ENCODE measurements around the gene ADTRP.
"Not testable (repeated sequence)": the region's sequence is repeated elsewhere in the genome, so short reads cannot be mapped to it uniquely, and the experiment has no call there.

Gene ADTRP

DNA sequence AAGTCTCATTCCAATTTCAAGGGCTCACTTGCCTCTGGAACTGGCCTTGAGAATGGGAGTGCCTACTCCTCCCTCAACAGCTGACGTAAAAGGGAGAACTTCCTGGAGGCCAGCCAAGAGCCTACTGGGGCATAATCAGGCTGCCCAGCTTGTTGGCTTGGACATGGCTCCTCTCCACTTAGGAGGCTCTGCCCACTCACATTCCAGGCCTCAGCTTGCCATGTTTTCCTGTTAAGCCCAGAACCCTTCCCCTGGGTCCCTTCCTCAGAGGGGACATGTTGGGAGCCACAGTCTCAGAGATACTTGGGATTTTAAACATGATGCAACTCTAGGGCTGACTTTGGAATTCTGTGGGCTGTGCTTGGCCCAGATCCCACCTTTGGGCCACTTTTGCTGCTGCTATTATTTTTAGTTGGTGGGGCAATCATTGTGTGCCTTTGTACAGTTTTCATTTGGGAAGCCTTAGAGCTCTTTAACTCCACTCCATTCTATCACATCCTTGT, 31.5 kb upstream of the ADTRP start:
- peaks cover 27% of the 10 kb centered on the region for H3K4me1 Mint-ChIP-seq
- no peak overlapping the region for H3K27ac Mint-ChIP-seq
- peaks cover 2% of the 10 kb centered on the region for H3K36me3 Mint-ChIP-seq
- H3K9me3 Mint-ChIP-seq, result no peaks in the 10 kb centered on the region
- H3K4me3 Mint-ChIP-seq, result no peak overlapping the region
- no peaks in the 10 kb centered on the region for H3K27me3 Mint-ChIP-seq

DNA sequence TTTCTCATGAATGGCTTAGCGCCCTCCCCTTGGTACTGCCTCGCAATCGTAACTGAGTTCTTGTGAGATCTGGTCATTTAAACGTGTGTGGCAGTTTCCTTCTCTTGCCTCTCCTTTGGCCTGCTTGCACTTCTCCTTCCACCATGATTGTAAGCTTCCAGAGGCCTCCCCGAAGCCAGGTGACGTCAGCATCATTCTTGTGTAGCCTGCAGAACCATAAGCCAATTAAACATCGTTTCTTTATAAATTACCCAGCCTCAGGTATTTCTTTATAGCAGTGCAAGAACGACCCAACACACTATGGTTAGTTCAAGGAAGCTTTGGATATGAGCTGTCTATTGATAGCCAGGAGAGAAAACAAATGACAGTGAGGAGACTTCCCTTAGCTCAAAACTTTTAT, 29.5 kb upstream of the ADTRP start:
- no peaks in the 10 kb centered on the region for H3K27me3 Mint-ChIP-seq
- H3K4me3 Mint-ChIP-seq, result no peak overlapping the region
- H3K4me1 Mint-ChIP-seq, result peaks cover 27% of the 10 kb centered on the region
- no peak overlapping the region for H3K27ac Mint-ChIP-seq
- H3K9me3 Mint-ChIP-seq, result no peaks in the 10 kb centered on the region
- peaks cover 2% of the 10 kb centered on the region for H3K36me3 Mint-ChIP-seq

DNA sequence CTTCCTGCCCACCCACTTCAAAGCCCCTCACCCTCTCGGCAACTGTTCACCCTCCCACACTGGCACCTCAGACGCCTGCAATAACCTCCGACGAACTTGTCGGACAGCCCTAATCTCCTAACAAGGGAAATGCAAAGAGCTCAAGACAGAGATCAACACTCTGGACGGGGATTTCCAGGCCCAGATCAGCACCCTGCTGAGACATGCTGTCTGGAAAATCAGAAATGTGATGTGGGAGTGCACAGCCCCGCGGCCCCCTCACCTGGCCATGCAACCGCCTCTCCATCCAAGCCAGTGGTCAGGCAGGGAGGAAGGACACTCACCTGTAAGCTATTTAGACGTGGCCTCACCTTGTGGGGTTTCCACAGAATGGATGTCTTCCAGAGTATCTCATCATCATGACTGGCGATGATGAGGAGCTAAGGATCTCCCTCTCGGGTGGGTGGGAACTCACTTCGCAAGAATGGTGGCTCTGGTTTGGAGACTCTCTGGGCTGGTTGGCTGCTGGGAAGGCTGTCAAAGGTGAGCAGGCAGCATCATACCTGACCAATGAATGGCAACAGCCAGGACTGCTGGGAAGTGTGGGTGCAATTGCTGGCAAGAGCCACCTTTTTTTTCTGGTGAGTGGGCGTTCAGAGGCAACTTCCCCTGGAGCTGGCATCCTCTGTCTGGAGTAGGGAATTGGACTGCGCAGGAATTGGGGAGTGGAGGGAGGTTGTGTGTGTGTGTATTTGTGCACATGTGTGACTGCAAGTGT, 28.1 kb upstream of the ADTRP start:
- Mint-ChIP-seq H3K27ac (peak overlapping the region; percentile 0), H3K9me3 (no peaks in the 10 kb centered on the region), H3K4me1 (peaks cover 25% of the 10 kb centered on the region), H3K4me3 (peak overlapping the region; percentile 47), H3K27me3 (no peaks in the 10 kb centered on the region), H3K36me3 (peaks cover 2% of the 10 kb centered on the region)

DNA sequence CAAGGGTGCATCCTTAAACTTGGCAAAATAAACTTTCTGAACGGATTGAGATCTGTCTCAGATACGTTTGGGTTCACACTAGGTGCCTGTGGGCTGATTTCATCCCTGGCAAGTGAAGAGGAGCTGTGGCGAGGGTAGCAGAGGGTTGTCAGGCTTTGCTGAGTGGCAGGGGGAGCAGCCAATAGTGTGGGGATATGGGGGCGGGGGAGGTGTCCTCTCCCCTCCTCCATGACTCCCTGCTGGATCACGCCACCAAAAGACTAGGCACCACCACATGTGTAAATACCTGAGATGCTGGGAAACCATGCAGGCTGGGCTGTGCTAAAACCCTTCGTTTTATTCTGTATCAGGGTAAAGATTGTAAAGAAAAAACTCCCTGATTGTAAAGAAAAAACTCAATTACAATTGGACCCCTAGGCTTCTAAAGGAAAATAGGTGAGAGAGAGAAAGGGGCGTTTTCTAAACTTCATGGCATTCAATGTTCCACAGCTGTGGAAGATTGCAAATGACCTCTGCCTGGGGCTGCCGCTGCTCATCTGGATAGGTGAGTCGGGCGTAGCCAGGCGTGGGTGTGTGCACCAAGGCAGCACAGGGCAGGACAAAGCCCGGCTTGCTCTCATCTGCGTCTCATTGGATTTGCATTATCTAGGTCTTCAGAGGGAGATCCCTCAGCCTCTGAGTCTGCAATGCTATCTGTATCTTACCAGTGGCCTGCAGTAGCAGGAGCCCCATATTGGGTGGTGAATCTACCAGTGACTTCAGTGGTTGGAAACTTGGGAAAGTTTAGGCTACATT, 26.9 kb upstream of the ADTRP start:
- Mint-ChIP-seq H3K4me3 (no peak overlapping the region), H3K36me3 (peaks cover 2% of the 10 kb centered on the region), H3K27ac (no peak overlapping the region), H3K4me1 (peaks cover 18% of the 10 kb centered on the region), H3K27me3 (no peaks in the 10 kb centered on the region), H3K9me3 (no peaks in the 10 kb centered on the region)

DNA sequence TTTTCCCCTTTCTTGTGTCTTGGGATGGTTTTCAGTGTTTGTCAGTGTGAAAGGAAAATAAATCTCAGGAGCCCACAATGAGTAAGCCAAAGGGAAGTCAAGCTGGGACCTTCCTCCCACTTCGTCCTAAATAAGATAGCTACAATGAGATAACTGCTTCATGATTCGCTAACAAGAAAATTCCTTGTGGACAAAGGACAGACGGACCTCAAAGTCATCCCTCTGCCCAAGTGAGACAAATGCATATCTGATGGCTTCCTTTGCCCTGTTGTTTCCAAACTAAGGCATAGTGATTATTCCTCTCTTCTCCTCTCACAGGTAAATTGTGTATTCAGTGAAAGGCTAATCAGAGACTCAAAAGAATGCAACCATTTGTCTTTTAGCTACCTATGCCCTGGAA, 26.1 kb upstream of the ADTRP start:
- Mint-ChIP-seq H3K4me3 (no peak overlapping the region), H3K4me1 (peaks cover 18% of the 10 kb centered on the region), H3K27ac (no peak overlapping the region), H3K36me3 (peaks cover 2% of the 10 kb centered on the region), H3K27me3 (no peaks in the 10 kb centered on the region), H3K9me3 (no peaks in the 10 kb centered on the region)

DNA sequence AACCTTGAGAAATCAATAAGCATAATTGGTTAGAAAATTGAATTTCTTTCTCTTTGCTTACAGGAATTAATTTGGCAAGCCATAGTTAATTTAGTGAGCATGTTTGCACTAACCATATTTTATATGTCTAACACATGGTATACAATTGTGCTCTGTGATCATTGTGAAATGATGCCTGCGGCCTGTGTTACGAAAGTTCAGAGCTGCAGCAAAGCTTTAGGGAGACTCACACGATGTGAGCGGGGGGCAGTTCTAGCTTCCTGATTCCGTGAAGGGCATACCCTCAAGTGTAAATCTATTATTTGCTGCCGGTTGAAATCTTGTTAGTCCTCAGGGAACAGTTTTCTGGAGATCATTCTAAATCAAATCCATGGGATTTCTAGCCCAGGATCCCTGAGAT, 25.5 kb upstream of the ADTRP start:
- H3K36me3 Mint-ChIP-seq, result peaks cover 2% of the 10 kb centered on the region
- H3K27ac Mint-ChIP-seq, result no peak overlapping the region
- H3K4me3 Mint-ChIP-seq, result no peak overlapping the region
- H3K27me3 Mint-ChIP-seq, result no peaks in the 10 kb centered on the region
- H3K9me3 Mint-ChIP-seq, result no peaks in the 10 kb centered on the region
- H3K4me1 Mint-ChIP-seq, result peaks cover 18% of the 10 kb centered on the region

DNA sequence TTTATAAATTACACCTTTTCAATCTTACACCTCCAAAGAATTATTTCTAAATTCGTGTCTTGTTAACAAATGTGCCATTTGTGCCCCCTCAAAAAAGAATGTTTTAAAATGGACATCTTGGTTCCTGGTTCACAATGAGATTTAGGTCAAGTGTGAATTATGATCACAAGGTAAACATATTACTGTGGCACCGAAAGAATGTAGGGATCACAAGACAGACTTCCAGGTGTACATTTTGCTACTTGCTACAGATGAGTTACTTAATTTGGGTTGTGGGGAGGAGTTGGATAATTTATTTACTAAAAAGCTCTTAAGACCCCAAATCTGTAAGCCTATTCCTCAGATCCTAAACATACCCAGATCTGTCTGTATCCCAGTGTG, 25.0 kb upstream of the ADTRP start:
- Mint-ChIP-seq H3K27ac (no peak overlapping the region), H3K4me1 (peaks cover 18% of the 10 kb centered on the region), H3K27me3 (no peaks in the 10 kb centered on the region), H3K4me3 (no peak overlapping the region), H3K36me3 (no peaks in the 10 kb centered on the region), H3K9me3 (no peaks in the 10 kb centered on the region)

DNA sequence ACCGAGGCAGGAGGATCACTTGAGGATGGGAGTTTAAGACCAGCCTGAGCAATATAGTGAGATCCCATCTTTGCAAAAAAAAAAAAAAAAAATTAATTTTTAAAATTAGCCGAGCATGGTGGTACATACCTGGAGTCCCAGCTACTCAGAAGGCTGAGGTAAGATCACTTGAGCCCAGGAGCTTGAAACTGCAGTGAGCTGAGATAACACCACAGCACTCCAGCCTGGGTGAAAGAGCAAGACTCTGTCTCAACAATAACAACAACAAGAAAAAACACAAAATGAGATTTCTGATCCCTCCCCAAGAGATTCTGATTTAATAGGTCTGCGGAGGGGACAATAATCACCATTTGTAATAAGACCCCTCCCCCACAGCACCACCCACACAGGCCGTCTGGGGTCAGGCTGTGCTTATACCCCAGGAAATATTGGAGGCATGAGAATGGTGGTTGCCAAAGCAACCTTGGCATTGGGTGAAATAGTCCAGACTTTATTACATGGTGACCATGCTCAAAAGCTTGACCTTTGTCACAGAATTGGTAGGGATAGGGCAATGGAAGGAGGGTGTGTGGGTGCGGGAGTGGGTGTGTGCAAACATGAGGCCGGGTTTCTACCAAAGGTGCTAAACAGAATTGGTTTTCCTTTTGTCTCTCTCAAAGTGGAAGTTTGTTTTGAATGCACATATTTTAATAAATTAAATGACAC, 24.4 kb upstream of the ADTRP start:
- H3K4me1 Mint-ChIP-seq, result peaks cover 18% of the 10 kb centered on the region
- H3K4me3 Mint-ChIP-seq, result no peak overlapping the region
- H3K9me3 Mint-ChIP-seq, result no peaks in the 10 kb centered on the region
- no peaks in the 10 kb centered on the region for H3K36me3 Mint-ChIP-seq
- H3K27ac Mint-ChIP-seq, result no peak overlapping the region
- H3K27me3 Mint-ChIP-seq, result no peaks in the 10 kb centered on the region

DNA sequence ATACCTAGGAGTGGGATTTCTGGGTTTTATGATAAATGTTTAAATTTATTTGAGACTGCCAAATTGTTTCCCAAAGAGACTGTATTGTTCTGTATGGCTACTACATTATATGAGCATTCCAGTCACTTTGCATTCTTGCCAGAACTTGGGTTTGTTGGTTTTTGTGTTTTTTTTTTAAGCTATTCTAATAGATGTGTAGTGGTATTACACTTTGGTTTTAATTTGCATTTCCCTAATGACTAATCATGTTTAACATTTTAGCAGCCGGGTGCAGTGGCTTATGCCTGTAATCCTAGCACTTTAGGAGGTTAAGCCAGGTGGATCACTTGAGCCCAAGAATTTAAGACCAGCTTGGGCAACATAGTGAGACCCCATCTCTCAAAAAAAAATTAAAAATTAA, 21.9 kb upstream of the ADTRP start:
- H3K27ac Mint-ChIP-seq, H3K4me3 Mint-ChIP-seq, H3K36me3 Mint-ChIP-seq, H3K9me3 Mint-ChIP-seq, H3K27me3 Mint-ChIP-seq, H3K4me1 Mint-ChIP-seq: not testable (repeated sequence)

DNA sequence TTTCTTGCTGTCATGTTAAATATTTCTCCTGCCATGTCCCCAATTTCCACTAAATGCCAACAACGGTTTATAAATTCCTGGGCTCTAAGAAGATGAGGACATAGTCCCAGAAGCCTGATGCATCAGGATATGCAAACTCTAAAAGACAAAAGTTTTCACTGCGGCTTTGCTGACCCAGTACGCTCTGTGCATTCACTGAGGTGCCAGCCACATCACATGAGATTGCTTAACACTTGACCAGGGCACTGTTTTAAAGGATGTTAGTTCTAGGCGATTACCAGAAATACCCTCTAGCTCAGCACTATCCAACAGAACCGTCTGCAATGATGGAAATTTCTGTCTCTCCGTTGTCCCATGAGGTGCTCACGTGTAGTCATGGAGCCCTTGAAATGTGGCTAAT, 19.9 kb upstream of the ADTRP start:
- no peaks in the 10 kb centered on the region for H3K4me1 Mint-ChIP-seq
- no peaks in the 10 kb centered on the region for H3K27me3 Mint-ChIP-seq
- no peak overlapping the region for H3K27ac Mint-ChIP-seq
- H3K4me3 Mint-ChIP-seq, result no peak overlapping the region
- peaks cover under 1% of the 10 kb centered on the region for H3K9me3 Mint-ChIP-seq
- no peaks in the 10 kb centered on the region for H3K36me3 Mint-ChIP-seq

DNA sequence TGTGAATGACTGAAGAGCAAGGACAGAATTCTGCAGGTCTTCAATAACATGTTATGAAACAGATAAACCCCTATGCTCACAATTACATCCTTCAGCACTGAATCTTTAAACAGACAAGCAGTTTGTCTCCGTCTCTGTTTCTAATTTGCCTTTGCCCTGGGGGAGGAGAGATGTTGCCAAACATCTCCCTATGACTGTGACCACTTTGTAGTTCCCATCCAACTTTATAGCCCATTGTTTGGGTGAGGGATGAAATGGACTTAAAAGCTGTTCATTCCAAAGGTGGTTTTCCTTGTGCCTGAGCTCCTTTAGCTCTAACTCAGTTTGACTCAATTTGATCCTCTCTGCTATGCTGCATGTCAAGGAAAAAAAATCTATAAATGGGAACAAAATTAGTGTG, 19.5 kb upstream of the ADTRP start:
- Mint-ChIP-seq H3K4me1 (no peaks in the 10 kb centered on the region), H3K9me3 (peaks cover 5% of the 10 kb centered on the region), H3K36me3 (peaks cover 3% of the 10 kb centered on the region), H3K4me3 (no peak overlapping the region), H3K27ac (no peak overlapping the region), H3K27me3 (no peaks in the 10 kb centered on the region)

DNA sequence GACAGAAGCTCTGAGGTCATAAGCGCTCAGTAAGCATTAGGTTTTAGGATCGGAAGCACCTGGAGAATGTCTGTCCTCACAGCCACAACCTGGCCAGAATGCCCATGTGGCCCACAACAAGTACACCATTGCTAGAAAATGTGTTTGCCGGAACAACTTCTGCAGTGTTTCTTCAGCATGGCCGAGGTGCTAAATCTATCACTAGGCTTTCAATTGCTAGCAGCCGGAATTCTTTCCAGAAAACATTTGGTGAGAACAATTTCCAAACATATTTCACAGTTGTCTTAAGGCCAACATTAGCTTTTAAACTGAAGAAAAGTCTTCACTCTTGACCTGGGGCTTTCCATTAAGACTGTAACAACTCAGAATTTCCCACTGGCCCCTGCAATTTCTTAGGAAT, 18.2 kb upstream of the ADTRP start:
- H3K4me1 Mint-ChIP-seq, result no peaks in the 10 kb centered on the region
- peaks cover 7% of the 10 kb centered on the region for H3K36me3 Mint-ChIP-seq
- no peak overlapping the region for H3K4me3 Mint-ChIP-seq
- no peaks in the 10 kb centered on the region for H3K27me3 Mint-ChIP-seq
- no peak overlapping the region for H3K27ac Mint-ChIP-seq
- peaks cover 10% of the 10 kb centered on the region for H3K9me3 Mint-ChIP-seq

DNA sequence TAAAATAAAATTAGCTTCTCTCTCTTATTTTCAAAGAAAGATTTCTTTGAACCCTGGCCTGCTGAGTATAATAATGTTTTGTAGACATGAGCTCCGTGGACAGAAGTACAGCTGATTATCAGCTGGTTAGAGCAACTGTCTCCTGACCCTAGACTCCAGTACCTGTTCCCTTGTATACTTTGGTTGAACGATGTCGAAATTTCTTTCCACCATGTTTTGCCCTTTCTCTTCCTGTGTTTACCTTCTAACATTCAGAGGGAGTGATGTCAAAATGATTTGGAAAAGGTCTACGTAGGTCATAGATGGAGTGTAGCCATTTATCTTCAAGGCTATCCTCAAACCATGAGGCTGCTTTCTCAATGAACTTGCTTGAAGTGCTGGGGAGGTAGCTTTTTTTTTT, 16.8 kb upstream of the ADTRP start:
- Mint-ChIP-seq H3K36me3 (peaks cover 7% of the 10 kb centered on the region), H3K27me3 (no peaks in the 10 kb centered on the region), H3K4me3 (no peak overlapping the region), H3K27ac (no peak overlapping the region), H3K9me3 (peaks cover 10% of the 10 kb centered on the region), H3K4me1 (no peaks in the 10 kb centered on the region)

DNA sequence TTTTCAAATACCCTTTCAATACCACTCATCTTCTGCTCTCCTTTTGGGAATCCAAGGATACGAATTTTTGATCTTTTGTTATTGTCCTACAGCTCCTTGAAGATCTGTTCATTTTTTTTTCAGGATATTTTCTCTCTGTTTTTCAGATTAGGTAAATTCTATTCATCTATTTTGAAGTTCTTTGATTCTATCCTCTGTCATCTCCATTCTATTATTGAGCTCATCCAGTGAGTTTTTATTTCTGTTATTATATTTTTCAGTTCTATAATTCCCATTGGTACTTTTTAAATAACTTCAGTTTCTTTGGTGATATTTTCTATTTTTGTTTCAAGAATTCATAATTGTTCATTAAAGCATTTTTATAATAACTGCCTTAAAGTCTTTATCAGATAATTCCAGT, 14.7 kb upstream of the ADTRP start:
- Mint-ChIP-seq H3K36me3 (peaks cover 7% of the 10 kb centered on the region), H3K4me3 (no peak overlapping the region), H3K27me3 (no peaks in the 10 kb centered on the region), H3K27ac (no peak overlapping the region), H3K9me3 (peaks cover 10% of the 10 kb centered on the region), H3K4me1 (no peaks in the 10 kb centered on the region)

DNA sequence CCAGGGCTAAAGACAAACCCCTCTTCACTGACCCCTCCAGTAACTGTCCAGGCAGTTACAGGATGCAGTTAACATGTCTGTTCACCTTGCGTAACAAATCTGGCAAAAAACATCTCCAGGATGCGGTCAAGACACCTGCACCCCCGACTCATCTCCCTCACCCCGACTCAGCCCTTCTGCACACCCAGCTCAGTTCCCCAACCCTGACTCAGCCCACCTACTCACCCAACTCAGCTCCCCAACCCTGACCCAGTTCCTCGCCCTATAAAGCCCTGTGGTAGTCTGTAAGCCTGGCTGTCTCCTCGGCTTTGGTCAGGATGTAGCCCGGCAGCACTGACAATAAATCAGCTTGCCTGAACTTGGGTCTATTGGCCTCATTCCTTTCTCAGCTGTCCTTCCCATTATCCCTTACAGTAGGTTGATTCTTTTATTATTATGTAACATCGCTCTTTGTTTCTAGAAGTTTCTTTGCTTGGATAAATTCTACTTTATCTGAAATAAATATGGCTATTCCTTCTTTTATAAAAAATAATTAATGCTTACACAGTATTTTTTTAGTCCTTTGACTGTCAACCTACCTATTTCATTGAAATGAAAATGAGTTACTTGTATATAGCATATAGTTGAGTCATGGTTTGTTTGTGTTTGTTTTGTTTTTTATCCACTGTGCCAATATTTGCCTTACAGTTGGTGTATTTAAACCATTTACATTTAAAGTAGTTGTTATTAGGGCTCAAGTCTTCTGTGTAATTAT, 12.9 kb upstream of the ADTRP start:
- Mint-ChIP-seq H3K9me3 (peaks cover 10% of the 10 kb centered on the region), H3K36me3 (peaks cover 7% of the 10 kb centered on the region), H3K27ac (no peak overlapping the region), H3K4me1 (no peaks in the 10 kb centered on the region), H3K27me3 (no peaks in the 10 kb centered on the region), H3K4me3 (no peak overlapping the region)
